HG02885 (cell line): ENCODE results near the gene RSL1D1.
"Not testable (repeated sequence)": the region's sequence is repeated elsewhere in the genome, so short reads cannot be mapped to it uniquely, and the experiment has no call there.

Source experiments
- ATAC-seq: cut with Tn5 transposase; IDR thresholded peaks from one replicate; pipeline ENCODE4 v1.9.1; 2021; ENCODE audit warnings: mild to moderate bottlenecking; ENCODE audit not compliant: unreplicated experiment, poor library complexity

RSL1D1 gene

DNA sequence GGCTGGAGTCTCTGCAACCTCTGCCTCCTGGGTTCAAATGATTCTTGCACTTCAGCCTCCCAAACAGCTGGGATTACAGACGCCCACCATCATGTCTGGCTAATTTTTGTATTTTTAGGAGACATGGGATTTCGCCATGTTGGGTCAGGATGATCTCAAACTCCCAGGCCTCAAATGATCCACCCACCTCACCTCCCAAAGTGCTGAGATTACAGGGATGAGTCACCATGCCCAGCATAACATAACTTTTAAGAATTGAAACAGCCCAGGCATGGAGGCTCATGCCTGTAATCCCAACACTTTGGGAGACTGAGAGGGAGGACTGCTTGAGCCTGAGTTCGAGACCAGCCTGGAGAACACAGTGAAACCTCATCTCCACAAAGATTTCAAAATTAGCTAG lies 2.5 kb downstream of the RSL1D1 start:
- ATAC-seq, result no peak

DNA sequence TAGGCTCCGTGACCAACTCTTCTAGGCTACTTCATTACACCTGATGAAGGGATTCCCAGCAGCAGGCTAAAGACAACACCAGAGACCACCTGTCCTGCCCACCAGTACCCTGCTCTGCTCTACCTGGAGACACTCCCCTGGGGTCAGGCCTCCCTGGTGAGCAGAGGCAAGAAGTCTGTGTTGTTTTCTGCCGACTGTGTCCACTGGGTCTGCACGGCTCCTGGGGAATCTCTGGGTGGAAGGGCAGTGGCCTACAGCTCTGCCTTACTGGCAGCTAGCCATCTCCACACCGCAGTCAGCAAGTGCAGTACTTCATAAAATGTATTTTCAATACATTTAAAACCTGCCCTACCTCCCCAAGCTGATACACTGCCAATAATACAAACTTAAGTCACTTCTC lies 6.8 kb downstream of the RSL1D1 start:
- ATAC-seq, result no peak

- no peak for ATAC-seq
Measured at GRCh38 chr16:11843861-11844260, 7.5 kb downstream of the RSL1D1 start.

DNA sequence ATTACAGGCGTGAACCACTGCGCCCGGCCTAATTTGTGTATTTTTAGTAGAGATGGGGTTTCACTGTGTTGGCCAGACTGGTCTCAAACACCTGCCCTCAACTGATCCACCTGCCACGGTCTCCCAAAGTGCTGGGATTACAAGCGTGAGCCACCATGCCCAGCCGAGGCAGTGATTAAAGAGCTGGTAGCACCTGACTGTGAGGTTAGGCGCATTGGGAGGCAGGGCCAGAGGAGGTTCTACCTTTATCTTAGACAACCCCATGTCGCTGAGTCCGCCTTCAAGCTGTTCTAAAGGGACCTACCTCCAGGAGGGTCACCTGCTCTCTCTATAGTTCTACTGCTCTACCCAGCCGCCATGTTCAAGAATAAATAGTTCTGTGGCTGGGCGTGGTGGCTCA lies 8.1 kb downstream of the RSL1D1 start:
- no peak for ATAC-seq

DNA sequence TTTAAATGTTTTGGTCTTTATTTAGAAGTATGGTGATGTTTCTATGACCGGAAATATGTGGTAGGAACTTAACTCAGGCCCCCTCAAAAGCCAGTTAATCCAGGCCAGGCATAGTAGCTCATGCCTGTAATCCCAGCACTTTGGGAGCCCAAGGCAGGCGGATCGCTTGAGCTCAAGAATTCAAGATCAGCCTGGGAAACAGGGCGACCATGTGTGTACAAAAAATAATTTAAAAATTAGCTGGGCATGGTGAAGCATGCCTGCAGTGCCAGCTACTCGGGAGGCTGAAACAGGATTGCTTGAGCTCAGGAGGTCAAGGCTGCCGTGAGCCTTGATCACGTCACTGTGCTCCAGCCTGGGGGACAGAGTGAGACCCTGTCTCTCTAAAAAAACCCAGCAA lies 10.3 kb downstream of the RSL1D1 start:
- ATAC-seq, result no peak

DNA sequence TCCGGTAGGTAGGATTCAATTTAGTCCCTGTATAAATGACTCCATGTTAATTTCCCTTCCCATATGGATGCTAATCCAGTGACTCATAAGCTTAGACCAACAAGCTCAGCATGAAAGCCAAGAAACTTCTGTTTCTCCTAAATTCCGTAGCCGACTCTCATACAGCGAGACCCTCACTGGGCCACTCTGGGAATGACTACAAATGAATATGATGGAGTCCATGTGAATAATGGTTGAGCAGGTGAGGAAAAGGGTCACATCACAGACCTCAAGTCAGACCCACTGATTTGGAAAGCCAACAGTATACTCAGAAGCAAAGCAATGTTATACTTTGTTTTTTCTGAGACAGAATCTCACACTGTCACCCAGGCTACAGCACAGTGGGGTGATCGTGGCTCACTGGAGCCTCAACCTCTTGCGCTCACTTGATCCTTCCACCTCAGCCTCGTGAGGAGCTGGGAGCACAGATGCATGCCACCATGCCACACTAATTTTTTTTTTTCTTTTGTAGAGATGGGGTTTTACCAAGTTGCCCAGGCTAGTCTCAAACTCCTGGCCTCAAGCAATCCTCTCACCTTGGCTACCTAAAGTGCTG lies 14.6 kb downstream of the RSL1D1 start:
- ATAC-seq, result no peak

- ATAC-seq, result no peak
Measured at GRCh38 chr16:11835891-11836649, 15.3 kb downstream of the RSL1D1 start.

DNA sequence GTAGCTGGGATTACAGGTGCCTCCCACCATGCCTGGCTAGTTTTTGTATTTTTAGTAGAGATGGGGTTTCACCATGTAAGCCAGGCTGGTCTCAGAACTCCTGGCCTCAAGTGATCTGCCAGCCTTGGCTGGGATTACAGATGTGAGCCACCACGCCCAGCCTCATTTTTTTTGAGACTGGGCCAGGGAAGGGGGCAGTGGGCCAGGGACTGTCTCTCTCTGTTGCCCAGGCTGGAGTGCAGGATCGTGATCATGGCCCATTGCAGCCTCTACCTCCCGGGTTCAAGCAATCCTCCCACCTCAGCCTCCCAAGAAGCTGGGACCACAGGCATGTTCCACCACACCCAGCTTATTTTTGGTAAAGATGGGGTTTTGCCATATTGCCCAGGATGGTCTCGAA lies 16.0 kb downstream of the RSL1D1 start:
- no peak for ATAC-seq

DNA sequence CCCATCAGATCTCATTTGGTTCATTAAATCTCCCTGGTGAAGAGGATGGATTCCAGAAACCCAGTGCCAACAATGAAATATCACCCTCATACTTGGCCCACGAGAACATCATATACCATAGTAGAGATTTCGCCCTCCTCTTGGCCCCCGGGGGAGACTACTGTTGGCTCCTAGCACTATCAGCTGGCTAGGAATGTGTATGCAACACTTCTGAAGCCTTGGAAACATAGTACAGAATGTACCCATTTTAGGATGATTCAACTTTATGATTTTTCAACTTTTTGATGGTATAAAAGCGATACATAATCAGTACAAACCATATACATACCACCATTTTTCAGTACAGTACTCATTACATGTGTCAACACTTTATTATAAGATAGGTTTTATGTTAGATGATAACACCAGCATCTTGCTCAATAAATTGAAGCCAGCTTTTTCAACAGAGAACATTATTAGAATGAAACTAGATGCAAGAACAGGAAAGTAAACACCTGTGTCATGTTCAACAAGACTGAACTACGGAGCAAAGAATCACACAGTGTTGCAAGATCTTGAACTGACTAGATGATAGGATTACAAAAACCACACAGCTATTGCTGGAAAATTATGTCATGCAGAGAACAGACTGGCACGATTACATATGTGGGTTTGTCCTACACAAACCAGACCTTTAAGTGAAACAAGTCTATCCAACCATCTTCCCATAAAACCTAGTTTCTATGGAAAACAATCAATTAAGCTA lies 17.2 kb downstream of the RSL1D1 start:
- ATAC-seq, result no peak

DNA sequence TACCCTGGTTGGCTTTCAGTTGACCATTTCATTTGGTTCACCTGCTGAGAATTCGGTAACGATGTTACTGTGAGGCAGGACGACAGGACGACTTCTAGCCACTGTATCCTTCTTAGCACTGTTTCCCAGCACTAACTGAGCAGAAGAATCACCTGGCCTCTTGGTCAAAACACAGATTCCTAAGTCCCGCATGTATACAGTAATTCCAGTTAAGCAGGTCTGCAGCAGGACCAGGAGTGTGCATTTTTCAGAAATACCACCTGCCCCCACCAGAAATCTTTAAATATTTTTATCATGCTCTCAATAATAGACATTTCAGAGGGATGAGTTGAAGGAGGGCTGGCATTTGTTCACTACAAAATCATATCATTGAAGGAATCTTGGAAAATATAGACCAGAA lies 22.6 kb downstream of the RSL1D1 start:
- no peak for ATAC-seq

GRCh38 chr16:11825520-11826165 lies 25.7 kb downstream of the RSL1D1 start:
- not testable (repeated sequence) for ATAC-seq

DNA sequence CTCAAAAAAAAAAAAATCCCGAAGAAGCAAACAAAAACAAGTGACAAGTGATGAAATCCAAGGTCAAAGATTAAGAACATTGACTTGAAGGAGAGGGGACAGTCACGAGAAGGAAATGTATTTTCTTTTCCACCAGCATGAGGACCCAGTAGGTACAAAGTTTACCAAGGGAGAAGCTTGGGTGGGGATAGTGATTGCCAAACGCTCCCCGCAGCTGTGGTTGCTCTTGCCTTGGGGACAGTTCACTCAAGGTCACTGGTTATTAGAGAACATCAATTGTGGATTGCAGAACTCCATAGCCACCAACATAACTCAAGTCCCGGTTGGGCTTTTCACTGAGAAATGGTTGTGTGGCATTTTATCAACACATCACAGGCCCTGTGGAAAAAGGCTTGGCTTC lies 27.0 kb downstream of the RSL1D1 start:
- ATAC-seq, result no peak

- ATAC-seq, result not testable (repeated sequence)
Measured at GRCh38 chr16:11823645-11824044, 27.7 kb downstream of the RSL1D1 start.

DNA sequence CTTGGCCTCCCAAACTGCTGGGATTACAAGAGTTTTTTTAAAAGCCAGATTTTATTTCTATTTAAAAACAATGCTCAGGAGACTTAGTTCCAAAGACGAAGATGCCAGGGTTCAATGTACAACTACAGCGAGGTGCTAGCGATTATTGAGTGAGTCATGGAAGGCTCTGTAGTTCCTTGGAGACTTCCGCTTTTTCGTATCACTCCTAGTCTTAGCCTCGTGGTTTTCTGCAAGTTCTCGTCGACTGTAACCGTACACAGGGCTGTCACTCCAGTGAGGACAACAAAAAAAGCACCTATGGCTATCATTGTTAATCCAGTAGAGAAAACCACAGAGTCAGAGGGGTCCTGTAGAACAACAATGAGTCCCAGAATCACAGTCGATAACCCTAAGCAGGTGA lies 31.5 kb downstream of the RSL1D1 start:
- no peak for ATAC-seq

DNA sequence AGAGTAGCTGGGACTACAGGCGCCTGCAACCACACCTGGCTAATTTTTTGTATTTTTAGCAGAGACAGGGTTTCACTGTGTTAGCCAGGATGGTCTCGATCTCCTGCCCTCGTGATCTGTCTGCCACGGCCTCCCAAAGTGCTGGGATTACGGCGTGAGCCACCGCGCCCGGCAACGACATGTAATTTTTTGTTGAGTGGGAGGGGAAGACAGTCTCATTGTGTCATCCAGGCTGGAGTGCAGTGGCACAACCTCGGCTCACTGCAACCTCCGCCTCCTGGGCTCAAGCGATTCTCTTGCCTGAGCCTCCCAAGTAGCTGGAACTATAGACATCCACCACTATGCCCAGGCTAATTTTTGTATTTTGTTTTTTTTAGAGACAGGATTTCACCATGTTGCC lies 32.4 kb downstream of the RSL1D1 start:
- ATAC-seq, result not testable (repeated sequence)

DNA sequence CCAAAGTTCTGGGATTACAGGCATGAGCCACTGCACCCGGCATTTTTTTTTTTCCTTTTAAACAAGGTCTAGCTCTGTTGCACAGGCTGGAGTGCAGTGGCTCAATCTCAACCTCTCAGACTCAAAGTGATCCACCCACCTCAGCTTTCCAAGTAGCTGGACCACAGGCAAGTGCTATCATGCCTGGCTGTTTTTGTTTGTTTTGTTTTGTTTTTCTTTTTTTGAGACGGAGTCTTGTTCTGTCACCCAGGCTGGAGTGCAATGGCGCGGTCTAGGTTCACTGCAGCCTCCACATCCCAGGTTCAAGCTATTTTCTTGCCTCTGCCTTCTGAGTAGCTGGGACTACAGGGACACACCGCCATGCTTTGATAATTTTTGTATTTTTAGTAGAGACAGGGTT lies 35.2 kb downstream of the RSL1D1 start:
- no peak for ATAC-seq

GRCh38 chr16:11814800-11815199 lies 36.5 kb downstream of the RSL1D1 start:
- not testable (repeated sequence) for ATAC-seq

GRCh38 chr16:11806721-11807120 lies 44.6 kb downstream of the RSL1D1 start:
- no peak for ATAC-seq

DNA sequence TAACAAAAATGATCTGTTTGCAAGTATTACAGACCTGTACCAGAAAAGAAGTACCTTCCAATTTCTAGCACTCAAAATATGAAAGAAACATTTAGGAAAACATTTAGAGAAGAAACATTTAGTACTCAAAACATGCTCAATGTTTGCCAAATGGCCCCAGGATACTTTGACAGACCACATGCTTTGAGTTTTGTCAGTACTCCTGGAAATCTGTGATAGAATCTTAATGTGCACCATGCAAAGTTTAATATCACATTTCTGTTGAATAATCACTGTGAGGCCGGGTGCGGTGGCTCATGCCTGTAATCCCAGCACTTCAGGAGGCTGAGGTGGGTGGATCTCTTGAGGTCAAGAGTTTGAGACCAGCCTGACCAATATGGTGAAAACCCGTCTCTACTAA lies 45.8 kb downstream of the RSL1D1 start:
- ATAC-seq, result no peak

GRCh38 chr16:11801481-11802021 lies 49.8 kb downstream of the RSL1D1 start:
- no peak for ATAC-seq

GRCh38 chr16:11800382-11800718 lies 51.0 kb downstream of the RSL1D1 start:
- no peak for ATAC-seq
